ENCODE data around the gene CYP27B1.

CYP27B1 gene

DNA sequence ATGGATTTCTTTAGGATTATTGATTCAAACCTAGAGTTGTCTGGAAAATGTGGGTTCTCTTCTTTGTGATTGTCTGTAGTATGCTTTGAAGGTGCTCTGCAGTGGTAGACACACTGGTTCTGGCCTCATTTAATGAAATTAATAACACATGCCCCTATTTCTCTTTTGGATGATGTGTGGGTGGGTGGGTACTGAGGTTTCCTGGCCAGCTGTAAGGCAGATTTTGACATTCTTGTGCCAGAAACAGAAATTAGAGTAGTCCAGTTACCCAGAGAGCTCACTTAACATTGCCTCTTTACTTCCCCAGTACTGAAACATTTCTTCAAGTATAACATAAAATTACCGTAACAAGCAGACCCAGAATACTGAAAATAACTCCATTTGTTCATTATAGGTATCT lies 30.1 kb upstream of the CYP27B1 start:
- TF ChIP-seq CTCF (IDR thresholded peaks at IDR 0.05; ENCODE audit: insufficient read depth, low read length, missing control alignments) = no peak
- CTCF ChIA-PET = interaction anchor here (1.0 to 28.9 kb wide), 6 partner anchors 9 to 137 kb away, joined by 3 to 478 read pairs (median 83); partner anchors contain the start of genes AVIL and TSFM
- POLR2A ChIA-PET = no interaction called here
- H3K4me3 ChIP-seq (ENCODE audit: low read depth, low read length) = no peak overlapping the region
- DNase-seq (ENCODE audit: low read depth, low spot score) = no peak

GRCh38 chr12:57795354-57795753 lies 28.5 kb upstream of the CYP27B1 start:
- H3K4me3 ChIP-seq (ENCODE audit: low read depth, low read length) = no peak overlapping the region
- ChIA-PET POLR2A (no interaction called here), CTCF (interaction anchor here (1.4 to 28.9 kb wide), 6 partner anchors 8 to 112 kb away, joined by 4 to 478 read pairs (median 96); partner anchors contain the start of genes AVIL and TSFM)
- DNase-seq (ENCODE audit: low read depth, low spot score) = no peak
- TF ChIP-seq CTCF (IDR thresholded peaks at IDR 0.05; ENCODE audit: insufficient read depth, low read length, missing control alignments) = no peak

GRCh38 chr12:57793920-57794319 lies 27.0 kb upstream of the CYP27B1 start:
- POLR2A ChIA-PET = interaction anchor here (0.7 to 1.0 kb wide), 2 partner anchors 43 to 44 kb away, joined by 3 read pairs; no protein-coding TSS in a partner anchor

DNA sequence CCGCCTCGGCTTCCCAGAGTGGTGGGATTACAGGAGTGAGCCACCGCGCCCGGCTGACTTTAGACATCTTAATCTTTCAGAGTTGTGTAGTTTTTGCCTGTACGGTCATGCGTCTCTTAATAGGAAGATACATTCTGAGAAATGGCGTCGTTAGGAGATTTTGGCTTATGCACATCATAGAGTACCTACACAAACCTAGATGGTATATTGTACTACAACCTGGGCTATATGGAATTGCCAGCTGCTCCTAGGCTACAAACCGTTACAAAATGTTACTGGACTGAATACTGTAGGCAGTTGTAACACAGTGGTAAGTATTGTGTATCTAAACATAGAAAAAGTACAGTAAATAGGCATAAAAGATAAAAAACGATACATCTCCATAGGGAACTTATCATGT lies 17.0 kb upstream of the CYP27B1 start:
- no peak for DNase-seq (ENCODE audit: low read depth, low spot score)
- ChIA-PET POLR2A (no interaction called here), CTCF (interaction anchor here (1.0 to 9.4 kb wide), 12 partner anchors 10 to 121 kb away, joined by 4 to 199 read pairs (median 8); partner anchors contain the start of genes CTDSP2, EEF1AKMT3 and METTL1)
- H3K4me3 ChIP-seq (ENCODE audit: low read depth, low read length) = no peak overlapping the region
- no peak for TF ChIP-seq CTCF (IDR thresholded peaks at IDR 0.05; ENCODE audit: insufficient read depth, low read length, missing control alignments)

More at GRCh38 chr12:57793920-57794319, 27.0 kb upstream of the CYP27B1 start:
- no peak for TF ChIP-seq CTCF (IDR thresholded peaks at IDR 0.05; ENCODE audit: insufficient read depth, low read length, missing control alignments)
- DNase-seq (ENCODE audit: low read depth, low spot score) = peak; percentile 81
- CTCF ChIA-PET = interaction anchor here (0.9 to 28.9 kb wide), 15 partner anchors 9 to 114 kb away, joined by 3 to 478 read pairs (median 4); partner anchors contain the start of genes AVIL and TSFM
- no peak overlapping the region for H3K4me3 ChIP-seq (ENCODE audit: low read depth, low read length)

DNA sequence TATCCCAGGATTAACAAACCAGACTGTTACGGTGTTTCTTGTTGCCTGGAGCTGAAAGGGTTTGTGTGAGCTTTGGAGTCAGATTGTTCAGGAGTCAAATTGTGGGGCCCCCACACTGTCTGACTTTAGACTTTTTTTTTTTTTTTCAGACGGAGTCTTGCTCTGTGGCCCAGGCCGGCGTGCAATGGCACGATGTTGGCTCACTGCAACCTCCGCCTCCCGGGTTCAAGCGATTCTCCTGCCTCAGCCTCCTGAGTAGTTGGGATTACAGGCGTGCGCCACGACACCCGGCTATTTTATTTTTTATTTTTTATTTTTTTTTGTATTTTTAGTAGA lies 16.6 kb upstream of the CYP27B1 start:
- CTCF ChIA-PET = interaction anchor here (0.9 to 9.4 kb wide), 25 partner anchors 10 to 127 kb away, joined by 3 to 199 read pairs (median 5); partner anchors contain the start of genes CTDSP2, CYP27B1, EEF1AKMT3 and METTL1
- no peak for TF ChIP-seq CTCF (IDR thresholded peaks at IDR 0.05; ENCODE audit: insufficient read depth, low read length, missing control alignments)
- POLR2A ChIA-PET = interaction anchor here (1.2 kb wide), 1 partner anchor 11 kb away, joined by 5 read pairs; the partner anchor contains the start of genes EEF1AKMT3 and METTL1
- H3K4me3 ChIP-seq (ENCODE audit: low read depth, low read length) = peak overlapping the region; percentile 94
- DNase-seq (ENCODE audit: low read depth, low spot score) = no peak

DNA sequence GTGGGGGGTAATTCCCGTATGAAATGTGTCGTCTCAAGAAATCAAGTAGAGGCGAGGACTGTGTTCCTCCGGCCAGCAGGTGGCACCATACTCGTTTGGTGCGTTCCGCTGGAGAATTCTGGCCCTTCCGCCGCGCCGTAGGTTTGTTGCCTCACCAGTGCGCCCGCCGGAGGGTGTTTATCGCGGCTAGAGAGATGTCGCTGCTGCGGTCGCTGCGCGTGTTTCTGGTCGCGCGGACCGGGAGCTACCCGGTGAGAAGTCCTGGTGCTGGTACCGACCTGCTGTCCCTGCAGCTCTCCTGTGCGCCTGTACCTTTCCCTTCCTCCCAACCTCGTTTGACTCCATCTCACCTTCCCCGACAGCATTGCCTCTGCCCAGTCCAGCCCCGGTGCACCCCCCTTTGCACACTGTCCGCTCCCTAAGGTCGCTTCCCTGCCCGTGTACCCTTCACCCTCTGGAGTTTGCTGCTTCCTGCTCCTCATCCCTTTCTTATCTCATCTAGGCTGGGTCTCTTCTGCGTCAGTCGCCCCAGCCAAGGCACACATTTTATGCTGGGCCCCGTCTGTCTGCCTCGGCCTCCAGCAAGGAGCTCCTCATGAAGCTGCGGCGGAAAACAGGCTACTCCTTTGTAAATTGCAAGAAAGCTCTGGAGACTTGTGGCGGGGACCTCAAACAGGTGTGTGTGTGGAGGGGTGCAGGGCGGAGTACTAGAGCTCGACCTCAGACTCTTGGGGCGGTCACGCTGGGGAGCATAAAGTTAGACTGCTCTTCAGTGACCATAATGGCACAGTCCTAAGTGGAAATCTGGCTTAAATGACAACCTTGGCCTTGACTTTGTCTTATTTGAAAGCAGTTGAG lies 16.0 kb upstream of the CYP27B1 start, which contains the start of gene TSFM:
TSFM (plus strand) TSS at position 180 of the 858 bp plus-strand sequence; CDS start at position 195, 15 bp downstream.
- POLR2A ChIA-PET = interaction anchor here (1.2 kb wide), 1 partner anchor 10 kb away, joined by 5 read pairs; the partner anchor contains the start of genes EEF1AKMT3 and METTL1
- peak within 1 kb of the TSS; percentile 94 for H3K4me3 ChIP-seq (ENCODE audit: low read depth, low read length)
- peak; percentile 69 for DNase-seq (ENCODE audit: low read depth, low spot score)
- peak; percentile 95 for TF ChIP-seq CTCF (IDR thresholded peaks at IDR 0.05; ENCODE audit: insufficient read depth, low read length, missing control alignments)
- CTCF ChIA-PET = interaction anchor here (0.8 to 9.4 kb wide), 31 partner anchors 9 to 153 kb away, joined by 3 to 199 read pairs (median 5); partner anchors contain the start of genes CDK4, CTDSP2, CYP27B1 and EEF1AKMT3

Data from AG04449 (cell line).